Ovary (tissue), 3 donors: ENCODE data around the gene FOLR3.

ENCODE experiments used
- EP300 ChIP-seq: sonication (generic); formaldehyde crosslinking; IDR thresholded peaks from one replicate; pipeline ENCODE4 v1.6.1; 2017; ENCODE audit warnings: antibody characterized with exemption
- TF ChIP-seq, protein P1 (sequence below), 3 donors: fragments of 450-650 bp in 2 of 3; fragments of 200-600 bp in 1 of 3; IDR thresholded peaks; one replicate each; pipeline versions ENCODE4 v1.5.1 to v1.8.0; 2016 to 2022; ENCODE audit warnings: antibody characterized with exemption in 3 of 3, mild to moderate bottlenecking in 1 of 3
- donor health status: DM: no; HTN: no; CAD: no.

DNA sequence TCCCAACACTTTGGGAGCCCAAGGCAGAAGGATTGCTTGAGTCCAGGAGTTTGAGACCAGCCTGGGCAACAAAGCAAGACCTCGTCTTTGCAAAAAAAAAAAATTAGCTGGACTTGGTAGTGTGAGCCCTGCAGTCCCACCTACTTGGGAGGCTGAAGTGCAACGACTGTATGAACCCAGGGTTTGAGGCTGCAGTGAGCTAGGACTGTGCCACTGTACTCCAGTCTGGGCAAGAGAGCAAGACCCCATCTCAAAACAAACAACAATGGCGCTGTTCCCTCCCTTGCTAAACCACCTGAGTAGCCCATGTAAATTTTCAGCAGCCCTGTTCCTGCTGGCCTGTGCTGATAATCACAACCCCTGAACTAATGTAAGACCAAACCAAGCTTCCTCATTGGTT is 35.5 kb upstream of the FOLR3 start:
- TF ChIP-seq, protein P1, sequence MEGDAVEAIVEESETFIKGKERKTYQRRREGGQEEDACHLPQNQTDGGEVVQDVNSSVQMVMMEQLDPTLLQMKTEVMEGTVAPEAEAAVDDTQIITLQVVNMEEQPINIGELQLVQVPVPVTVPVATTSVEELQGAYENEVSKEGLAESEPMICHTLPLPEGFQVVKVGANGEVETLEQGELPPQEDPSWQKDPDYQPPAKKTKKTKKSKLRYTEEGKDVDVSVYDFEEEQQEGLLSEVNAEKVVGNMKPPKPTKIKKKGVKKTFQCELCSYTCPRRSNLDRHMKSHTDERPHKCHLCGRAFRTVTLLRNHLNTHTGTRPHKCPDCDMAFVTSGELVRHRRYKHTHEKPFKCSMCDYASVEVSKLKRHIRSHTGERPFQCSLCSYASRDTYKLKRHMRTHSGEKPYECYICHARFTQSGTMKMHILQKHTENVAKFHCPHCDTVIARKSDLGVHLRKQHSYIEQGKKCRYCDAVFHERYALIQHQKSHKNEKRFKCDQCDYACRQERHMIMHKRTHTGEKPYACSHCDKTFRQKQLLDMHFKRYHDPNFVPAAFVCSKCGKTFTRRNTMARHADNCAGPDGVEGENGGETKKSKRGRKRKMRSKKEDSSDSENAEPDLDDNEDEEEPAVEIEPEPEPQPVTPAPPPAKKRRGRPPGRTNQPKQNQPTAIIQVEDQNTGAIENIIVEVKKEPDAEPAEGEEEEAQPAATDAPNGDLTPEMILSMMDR (IDR thresholded peaks at IDR 0.05) = no peak
- no peak for TF ChIP-seq EP300
